IMR-90 (cell line): ENCODE data around the gene ATP6AP1. TPM values are rescaled to one million over a fixed set of nuclear protein-coding genes. Genes with fewer than 3 reads are reported as not detected.

ENCODE experiments used
- ATAC-seq: fragments of 200-7000 bp; cut with Tn5 transposase; 2 replicates; pipeline ENCODE4 v1.9.1; 2020; ENCODE audit warnings: low read depth, mild to moderate bottlenecking, moderate library complexity
- BruUV-seq: library from RNA; stranded (reverse); fragments of 400-500 nt; replicated peaks from 2 replicates; lab custom pipeline; 2021; lab: Mats Ljungman, UMichigan
- CTCF ChIA-PET: fragments of 300-600 bp; formaldehyde crosslinking; extraction: SDS; loops from one replicate; lab custom pipeline; 2021; ENCODE audit warnings: antibody characterized with exemption; lab: Yijun Ruan, JAX
- POLR2A ChIA-PET: fragments of 300-600 bp; sonication (Branson Sonifier 250); formaldehyde crosslinking; loops from one replicate; lab custom pipeline; 2022; ENCODE audit warnings: antibody characterized with exemption; ENCODE audit not compliant: unreplicated experiment; lab: Charles Lee
- DNase-seq: peaks from one replicate; pipeline ENCODE4 v3.0.0; 2013
- H2AFZ ChIP-seq: replicated peaks from 2 replicates; pipeline ENCODE3; 2013; ENCODE audit warnings: low read length, mild to moderate bottlenecking; ENCODE audit not compliant: poor library complexity
- H2AK5ac ChIP-seq: 2 replicates; pipeline ENCODE4 v1.6.1; 2013; ENCODE audit warnings: low read depth, low read length, inconsistent platforms
- H2AK9ac ChIP-seq: replicated peaks from 2 replicates; pipeline ENCODE3; 2013; ENCODE audit warnings: mild to moderate bottlenecking, low read depth, low read length, moderate library complexity; ENCODE audit not compliant: poor library complexity
- H2BK120ac ChIP-seq: 2 replicates; pipeline ENCODE4 v1.6.1; 2013; ENCODE audit warnings: low read depth, low read length, inconsistent platforms
- H2BK15ac ChIP-seq: 3 replicates; pipeline ENCODE4 v1.6.1; 2013; ENCODE audit warnings: low read depth, low read length, inconsistent platforms
- H2BK20ac ChIP-seq: 2 replicates; pipeline ENCODE4 v1.6.1; 2013; ENCODE audit warnings: low read depth, mild to moderate bottlenecking, inconsistent platforms, low read length, moderate library complexity
- H2BK5ac ChIP-seq: 2 replicates; pipeline ENCODE4 v1.6.1; 2013; ENCODE audit warnings: mild to moderate bottlenecking, low read depth, low read length, inconsistent platforms; ENCODE audit not compliant: poor library complexity, severe bottlenecking
- H3K14ac ChIP-seq: replicated peaks from 2 replicates; pipeline ENCODE4 v1.6.1; 2013; ENCODE audit warnings: low read depth, low read length, inconsistent platforms
- H3K18ac ChIP-seq: 2 replicates; pipeline ENCODE4 v1.6.1; 2013; ENCODE audit warnings: low read depth, low read length, control low read depth
- H3K23ac ChIP-seq: 2 replicates; pipeline ENCODE4 v1.6.1; 2013; ENCODE audit warnings: low read depth, low read length, inconsistent platforms
- H3K27ac ChIP-seq: 2 replicates; pipeline ENCODE4 v1.5.1; 2013; ENCODE audit warnings: mild to moderate bottlenecking, control low read depth, low read length; ENCODE audit not compliant: insufficient read depth
- H3K27me3 ChIP-seq: 2 replicates; pipeline ENCODE4 v1.6.1; 2013; ENCODE audit warnings: low read length; ENCODE audit not compliant: control insufficient read depth, insufficient read depth
- H3K36me3 ChIP-seq: 2 replicates; pipeline ENCODE4 v1.6.1; 2013; ENCODE audit warnings: low read length, mixed read lengths; ENCODE audit not compliant: control insufficient read depth, insufficient read depth
- H3K4ac ChIP-seq: 2 replicates; pipeline ENCODE4 v1.6.1; 2013; ENCODE audit warnings: low read depth, low read length, inconsistent platforms
- H3K4me1 ChIP-seq: 2 replicates; pipeline ENCODE4 v1.6.1; 2013; ENCODE audit warnings: low read length, mixed read lengths; ENCODE audit not compliant: control insufficient read depth, insufficient read depth
- H3K4me2 ChIP-seq: 2 replicates; pipeline ENCODE4 v1.6.1; 2013; ENCODE audit warnings: low read depth, mild to moderate bottlenecking, control low read depth, low read length, moderate library complexity
- H3K4me3 ChIP-seq: 2 replicates; pipeline ENCODE4 v1.5.1; 2013; ENCODE audit warnings: low read depth, mild to moderate bottlenecking, control low read depth, low read length, moderate library complexity; ENCODE audit not compliant: insufficient read depth
- H3K56ac ChIP-seq: 2 replicates; pipeline ENCODE4 v1.6.1; 2013; ENCODE audit warnings: low read length, inconsistent platforms; ENCODE audit not compliant: insufficient read depth; ENCODE audit errors: extremely low read depth
- H3K79me1 ChIP-seq, 2 experiments: 2 replicates each; pipeline ENCODE4 v1.6.1; 2013; ENCODE audit warnings: low read length in 2 of 2, inconsistent platforms in 1 of 2, low read depth in 1 of 2
- H3K9ac ChIP-seq: 2 replicates; pipeline ENCODE4 v1.6.1; 2013; ENCODE audit warnings: low read depth, low read length, control low read depth
- H3K9me1 ChIP-seq: 2 replicates; pipeline ENCODE4 v1.6.1; 2013; ENCODE audit warnings: low read length, inconsistent platforms; ENCODE audit not compliant: insufficient read depth
- H3K9me3 ChIP-seq: 2 replicates; pipeline ENCODE4 v1.6.1; 2013; ENCODE audit warnings: low read length; ENCODE audit not compliant: control insufficient read depth, insufficient read depth
- H4K20me1 ChIP-seq: 2 replicates; pipeline ENCODE4 v1.6.1; 2013; ENCODE audit warnings: low read length, inconsistent platforms; ENCODE audit not compliant: insufficient read depth
- H4K5ac ChIP-seq: 2 replicates; pipeline ENCODE4 v1.6.1; 2013; ENCODE audit warnings: mild to moderate bottlenecking, low read depth, low read length, control low read depth
- H4K8ac ChIP-seq, 2 experiments: 2 replicates each; pipeline ENCODE4 v1.6.1; 2013; ENCODE audit warnings: low read depth in 2 of 2, low read length in 2 of 2, control low read depth in 1 of 2, inconsistent platforms in 1 of 2
- H4K91ac ChIP-seq: 2 replicates; pipeline ENCODE4 v1.6.1; 2013; ENCODE audit warnings: low read depth, low read length, inconsistent platforms; ENCODE audit not compliant: insufficient read depth
- BHLHE40 ChIP-seq: fragments of 150-350 bp; IDR thresholded peaks from 2 replicates; pipeline ENCODE4 v1.6.1; 2016; ENCODE audit warnings: mild to moderate bottlenecking, low read depth, low read length
- CEBPB ChIP-seq: IDR thresholded peaks from 2 replicates; pipeline ENCODE4 v1.6.1; 2012; ENCODE audit warnings: low read depth, low read length, improper control_type of control experiment
- CHD1 ChIP-seq: IDR thresholded peaks from 2 replicates; pipeline ENCODE4 v1.6.1; 2012; ENCODE audit warnings: low read depth, low read length, improper control_type of control experiment
- FOS ChIP-seq: fragments of 150-350 bp; IDR thresholded peaks from 2 replicates; pipeline ENCODE4 v1.6.1; 2016; ENCODE audit warnings: low read depth, low read length
- MAFK ChIP-seq: IDR thresholded peaks from 2 replicates; pipeline ENCODE4 v1.6.1; 2012; ENCODE audit warnings: low read depth, low read length, improper control_type of control experiment
- MAZ ChIP-seq: IDR thresholded peaks from 2 replicates; pipeline ENCODE4 v1.6.1; 2012; ENCODE audit warnings: low read depth, mild to moderate bottlenecking, low read length, improper control_type of control experiment, moderate library complexity, borderline replicate concordance
- MXI1 ChIP-seq: IDR thresholded peaks from 2 replicates; pipeline ENCODE4 v1.6.1; 2012; ENCODE audit warnings: low read depth, mild to moderate bottlenecking, low read length, moderate library complexity, borderline replicate concordance
- NFE2L2 ChIP-seq: fragments of 150-350 bp; IDR thresholded peaks from 2 replicates; pipeline ENCODE4 v1.6.1; 2016; ENCODE audit warnings: low read depth, mild to moderate bottlenecking, low read length
- POLR2A ChIP-seq: IDR thresholded peaks from 2 replicates; pipeline ENCODE4 v1.6.1; 2012; ENCODE audit warnings: mild to moderate bottlenecking, low read depth, low read length
- RAD21 ChIP-seq: IDR thresholded peaks from 2 replicates; pipeline ENCODE4 v1.6.1; 2012; ENCODE audit warnings: low read length, improper control_type of control experiment
- RCOR1 ChIP-seq: IDR thresholded peaks from 2 replicates; pipeline ENCODE4 v1.6.1; 2012; ENCODE audit warnings: mild to moderate bottlenecking, low read length, improper control_type of control experiment; ENCODE audit not compliant: insufficient replicate concordance
- RFX5 ChIP-seq: IDR thresholded peaks from 2 replicates; pipeline ENCODE4 v1.8.0; 2012; ENCODE audit warnings: low read depth, mild to moderate bottlenecking, low read length, moderate library complexity
- SMC3 ChIP-seq: fragments of 150-350 bp; IDR thresholded peaks from 2 replicates; pipeline ENCODE4 v1.6.1; 2016; ENCODE audit warnings: low read depth, mild to moderate bottlenecking, antibody characterized with exemption, low read length, moderate library complexity
- WGBS, 2 experiments: methylation state at CpG; one replicate each; pipeline versions ENCODE4 v1.1.5 to v1.1.7; 2013; ENCODE audit warnings: missing lambda C conversion rate in 2 of 2; ENCODE audit not compliant: insufficient read length in 1 of 2; ENCODE audit errors: extremely low coverage in 2 of 2; 5-methylcytosine and 5-hydroxymethylcytosine counted together
- dilution Hi-C: fragments of 300-500 bp; cut with HindIII; formaldehyde crosslinking; loops from one replicate; pipeline ENCODE4 v1.14.3; 2018; ENCODE audit warnings: low sequenced_read_pairs; ENCODE audit not compliant: unreplicated experiment
- in situ Hi-C: fragments of 300-500 bp; cut with MboI; formaldehyde crosslinking; loops from 3 replicates; pipeline ENCODE4 v1.14.3; 2019; ENCODE audit warnings: low sequenced_read_pairs, inconsistent platforms, mixed read lengths
- intact Hi-C: fragments of 100-400 bp; cut with micrococcal nuclease; formaldehyde crosslinking; loops from 2 replicates; pipeline ENCODE4 v1.10.0; 2022
- polyA plus RNA-seq, 3 experiments: library from polyadenylated mRNA; depleted of rRNA; stranded (reverse); fragments of >200 nt; gene quantifications; 2 replicates each; pipeline ENCODE4 v1.2.3, GENCODE V29; 2012; ENCODE audit warnings: low replicate concordance in 1 of 3
- total RNA-seq: library from RNA; depleted of rRNA; stranded (reverse); fragments of >200 nt; gene quantifications from 2 replicates; pipeline ENCODE4 v1.2.3, GENCODE V29; 2012
- TF ChIP-seq, protein P1 (sequence below): fragments of 150-350 bp; IDR thresholded peaks from 2 replicates; pipeline ENCODE4 v1.6.1; 2016; ENCODE audit warnings: low read depth, mild to moderate bottlenecking, low read length, moderate library complexity, borderline replicate concordance
- TF ChIP-seq, protein P2 (sequence below): fragments of 150-350 bp; IDR thresholded peaks from 2 replicates; pipeline ENCODE4 v1.6.1; 2017; ENCODE audit warnings: mild to moderate bottlenecking, antibody characterized with exemption, low read length, low read depth
- TF ChIP-seq, protein P3 (sequence below): conservative IDR thresholded peaks from 2 replicates; pipeline ENCODE4 v1.5.1; 2012; ENCODE audit warnings: mild to moderate bottlenecking, low read depth, low read length, improper control_type of control experiment

ATP6AP1 gene
- total and polyA plus RNA-seq, 2 of the 4 experiments (the other 2 are of a cell fraction): 13.8 to 96.7 TPM

DNA sequence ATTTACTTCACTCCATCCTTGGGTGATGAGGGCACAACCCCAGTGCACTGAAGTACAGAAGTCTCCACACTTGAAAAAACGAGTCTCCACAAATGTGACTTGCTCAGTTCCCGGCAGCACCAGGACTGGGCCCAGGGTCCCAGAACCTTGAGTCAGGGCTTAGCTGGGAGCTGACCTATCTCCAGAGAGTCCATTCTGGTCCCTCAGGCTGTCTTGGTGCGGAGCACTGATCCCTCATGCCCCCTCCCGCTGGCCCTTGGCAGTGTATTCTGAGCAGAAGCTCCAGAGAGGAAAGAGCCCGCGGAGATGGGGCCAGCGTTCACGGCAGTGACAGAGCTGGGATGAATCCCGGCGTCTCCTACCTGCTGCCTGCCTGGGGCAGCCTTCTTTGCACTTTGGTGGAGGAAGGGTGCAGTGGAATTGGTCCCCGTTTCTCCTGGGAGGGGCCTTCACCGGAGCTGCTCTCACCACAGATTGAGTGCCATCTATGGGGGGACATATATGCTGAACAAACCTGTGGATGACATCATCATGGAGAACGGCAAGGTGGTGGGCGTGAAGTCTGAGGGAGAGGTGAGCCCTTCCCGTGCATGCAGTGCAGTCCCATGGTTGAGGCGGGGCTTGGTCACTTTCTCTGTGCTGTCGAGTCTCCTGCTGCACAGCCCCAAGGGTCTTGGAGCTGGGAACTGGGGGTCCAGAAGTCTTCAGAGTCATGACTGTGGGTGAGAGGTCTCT, 12.3 kb downstream of the ATP6AP1 start:
- 70% methylated on average over 4 of the region's 17 CpGs; no CpG with 5 or more reads in 1 of the 2 experiments for WGBS, 2 experiments
- DNase-seq: no peak
- Histone ChIP-seq H2AK5ac (no peak overlapping the region), H2BK20ac (no peak overlapping the region), H2BK120ac (no peak overlapping the region), H4K20me1 (peaks cover 14% of the 10 kb centered on the region), H3K9me1 (no peaks in the 10 kb centered on the region), H3K56ac (no peak overlapping the region), H4K91ac (no peak overlapping the region), H2AFZ (no peak overlapping the region), H3K18ac (no peak overlapping the region), H3K79me1 (peaks cover 0 to 24% of the 10 kb centered on the region in 2 experiments; a peak in 1 of 4 replicates), H4K5ac (no peak overlapping the region), H3K4ac (no peak overlapping the region), H3K9me3 (no peaks in the 10 kb centered on the region; the same call in 1 of the 2 replicates), H3K9ac (no peak overlapping the region), H3K4me3 (no peak overlapping the region), H2AK9ac (no peak overlapping the region), H3K27me3 (no peaks in the 10 kb centered on the region), H3K14ac (no peak overlapping the region), H3K27ac (no peak overlapping the region), H3K4me1 (peaks cover 10% of the 10 kb centered on the region), H2BK5ac (no peak overlapping the region), H3K36me3 (peaks cover 34% of the 10 kb centered on the region), H3K4me2 (no peak overlapping the region), H2BK15ac (no peak overlapping the region), H3K23ac (no peak overlapping the region), H4K8ac (no peak overlapping the region)
- no peak for ATAC-seq
- in situ Hi-C loops: no loop called here
- dilution Hi-C loops: no loop called here
- ChIA-PET POLR2A (no interaction called here), CTCF (no interaction called here)
- TF ChIP-seq RFX5 (no peak), CHD1 (no peak), RAD21 (no peak), MAZ (no peak), MAFK (no peak), FOS (no peak), CEBPB (no peak), NFE2L2 (no peak), BHLHE40 (no peak), MXI1 (no peak), RCOR1 (no peak), POLR2A (no peak), SMC3 (no peak)
- TF ChIP-seq, protein P1, sequence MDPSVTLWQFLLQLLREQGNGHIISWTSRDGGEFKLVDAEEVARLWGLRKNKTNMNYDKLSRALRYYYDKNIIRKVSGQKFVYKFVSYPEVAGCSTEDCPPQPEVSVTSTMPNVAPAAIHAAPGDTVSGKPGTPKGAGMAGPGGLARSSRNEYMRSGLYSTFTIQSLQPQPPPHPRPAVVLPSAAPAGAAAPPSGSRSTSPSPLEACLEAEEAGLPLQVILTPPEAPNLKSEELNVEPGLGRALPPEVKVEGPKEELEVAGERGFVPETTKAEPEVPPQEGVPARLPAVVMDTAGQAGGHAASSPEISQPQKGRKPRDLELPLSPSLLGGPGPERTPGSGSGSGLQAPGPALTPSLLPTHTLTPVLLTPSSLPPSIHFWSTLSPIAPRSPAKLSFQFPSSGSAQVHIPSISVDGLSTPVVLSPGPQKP: no peak
- TF ChIP-seq, protein P2, sequence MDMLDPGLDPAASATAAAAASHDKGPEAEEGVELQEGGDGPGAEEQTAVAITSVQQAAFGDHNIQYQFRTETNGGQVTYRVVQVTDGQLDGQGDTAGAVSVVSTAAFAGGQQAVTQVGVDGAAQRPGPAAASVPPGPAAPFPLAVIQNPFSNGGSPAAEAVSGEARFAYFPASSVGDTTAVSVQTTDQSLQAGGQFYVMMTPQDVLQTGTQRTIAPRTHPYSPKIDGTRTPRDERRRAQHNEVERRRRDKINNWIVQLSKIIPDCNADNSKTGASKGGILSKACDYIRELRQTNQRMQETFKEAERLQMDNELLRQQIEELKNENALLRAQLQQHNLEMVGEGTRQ: no peak
- TF ChIP-seq, protein P3, sequence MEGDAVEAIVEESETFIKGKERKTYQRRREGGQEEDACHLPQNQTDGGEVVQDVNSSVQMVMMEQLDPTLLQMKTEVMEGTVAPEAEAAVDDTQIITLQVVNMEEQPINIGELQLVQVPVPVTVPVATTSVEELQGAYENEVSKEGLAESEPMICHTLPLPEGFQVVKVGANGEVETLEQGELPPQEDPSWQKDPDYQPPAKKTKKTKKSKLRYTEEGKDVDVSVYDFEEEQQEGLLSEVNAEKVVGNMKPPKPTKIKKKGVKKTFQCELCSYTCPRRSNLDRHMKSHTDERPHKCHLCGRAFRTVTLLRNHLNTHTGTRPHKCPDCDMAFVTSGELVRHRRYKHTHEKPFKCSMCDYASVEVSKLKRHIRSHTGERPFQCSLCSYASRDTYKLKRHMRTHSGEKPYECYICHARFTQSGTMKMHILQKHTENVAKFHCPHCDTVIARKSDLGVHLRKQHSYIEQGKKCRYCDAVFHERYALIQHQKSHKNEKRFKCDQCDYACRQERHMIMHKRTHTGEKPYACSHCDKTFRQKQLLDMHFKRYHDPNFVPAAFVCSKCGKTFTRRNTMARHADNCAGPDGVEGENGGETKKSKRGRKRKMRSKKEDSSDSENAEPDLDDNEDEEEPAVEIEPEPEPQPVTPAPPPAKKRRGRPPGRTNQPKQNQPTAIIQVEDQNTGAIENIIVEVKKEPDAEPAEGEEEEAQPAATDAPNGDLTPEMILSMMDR: no peak
- no TSS peak for BruUV-seq
- intact Hi-C loops: no loop called here
